ENCODE measurements around the gene SPART.

Gene SPART

GRCh38 chr13:36346222-36347083, at the start of gene SPART:
Gene SPART, minus strand, starts transcription at chr13:36346394. Its CDS starts 10,564 bp downstream, at chr13:36335830.
- DNase-seq (ENCODE audit: low read depth in 2 of 2): peak; percentile 81 to 83

GRCh38 chr13:36395280-36395679, 49.1 kb upstream of the SPART start:
- no peak for DNase-seq (ENCODE audit: low read depth in 2 of 2)

GRCh38 chr13:36385489-36385888, 39.3 kb upstream of the SPART start:
- DNase-seq (ENCODE audit: low read depth in 2 of 2): no peak

GRCh38 chr13:36382030-36382429, 35.8 kb upstream of the SPART start:
- DNase-seq (ENCODE audit: low read depth in 2 of 2): no peak

GRCh38 chr13:36377826-36378468, 31.8 kb upstream of the SPART start:
- DNase-seq (ENCODE audit: low read depth in 2 of 2): no peak

GRCh38 chr13:36374063-36374462, 27.9 kb upstream of the SPART start:
- DNase-seq (ENCODE audit: low read depth in 2 of 2): no peak

- no peak for DNase-seq (ENCODE audit: low read depth in 2 of 2)
Observed at GRCh38 chr13:36371185-36371584, 25.0 kb upstream of the SPART start.

GRCh38 chr13:36370108-36370429, 23.9 kb upstream of the SPART start:
- DNase-seq (ENCODE audit: low read depth in 2 of 2): no peak

- DNase-seq (ENCODE audit: low read depth in 2 of 2): no peak
Observed at GRCh38 chr13:36369268-36370107, 23.3 kb upstream of the SPART start.

- DNase-seq (ENCODE audit: low read depth in 2 of 2): no peak
Observed at GRCh38 chr13:36366031-36366430, 19.8 kb upstream of the SPART start.

- no peak for DNase-seq (ENCODE audit: low read depth in 2 of 2)
Observed at GRCh38 chr13:36363366-36363863, 17.2 kb upstream of the SPART start.

GRCh38 chr13:36362914-36363313, 16.7 kb upstream of the SPART start:
- no peak for DNase-seq (ENCODE audit: low read depth in 2 of 2)

- no peak for DNase-seq (ENCODE audit: low read depth in 2 of 2)
Observed at GRCh38 chr13:36362251-36362650, 16.1 kb upstream of the SPART start.

- DNase-seq (ENCODE audit: low read depth in 2 of 2): no peak
Observed at GRCh38 chr13:36360903-36361302, 14.7 kb upstream of the SPART start.

GRCh38 chr13:36359301-36359950, 13.2 kb upstream of the SPART start:
- DNase-seq (ENCODE audit: low read depth in 2 of 2): no peak

GRCh38 chr13:36358175-36358718, 12.1 kb upstream of the SPART start:
- no peak for DNase-seq (ENCODE audit: low read depth in 2 of 2)

GRCh38 chr13:36357692-36358091, 11.5 kb upstream of the SPART start:
- DNase-seq (ENCODE audit: low read depth in 2 of 2): no peak

GRCh38 chr13:36357231-36357630, 11.0 kb upstream of the SPART start:
- DNase-seq (ENCODE audit: low read depth in 2 of 2): no peak

- no peak for DNase-seq (ENCODE audit: low read depth in 2 of 2)
Observed at GRCh38 chr13:36356058-36356457, 9.9 kb upstream of the SPART start.

- DNase-seq (ENCODE audit: low read depth in 2 of 2): no peak
Observed at GRCh38 chr13:36355632-36356031, 9.4 kb upstream of the SPART start.

- no peak for DNase-seq (ENCODE audit: low read depth in 2 of 2)
Observed at GRCh38 chr13:36354842-36355623, 8.8 kb upstream of the SPART start.

All from stimulated activated CD4-positive, alpha-beta T cell treated with anti-CD3 and anti-CD28 coated beads, Interleukin-1b, Interleukin-23, amount 100 ng/mL, for 4 hours (primary cell).